Suprapubic skin (tissue), 4 donors: ENCODE measurements around the gene PTGES. TPM values are rescaled to one million over a fixed set of nuclear protein-coding genes. Genes with fewer than 3 reads are reported as not detected.

Source experiments
- DNase-seq, 2 donors: peaks; one replicate each; pipeline ENCODE4 v3.0.0-alpha.2; 2019; ENCODE audit warnings: low spot score in 2 of 2
- H3K27ac ChIP-seq: fragments of 200-600 bp; sonication (generic); one replicate; pipeline ENCODE4 v1.5.1; 2019
- H3K27me3 ChIP-seq: fragments of 200-600 bp; sonication (generic); one replicate; pipeline ENCODE4 v1.5.1; 2019
- H3K36me3 ChIP-seq: fragments of 200-600 bp; sonication (generic); one replicate; pipeline ENCODE4 v1.5.1; 2019
- H3K4me1 ChIP-seq: fragments of 200-600 bp; sonication (generic); one replicate; pipeline ENCODE4 v1.5.1; 2019
- H3K4me3 ChIP-seq: fragments of 200-600 bp; sonication (generic); one replicate; pipeline ENCODE4 v1.5.1; 2019; ENCODE audit warnings: mild to moderate bottlenecking
- H3K9me3 ChIP-seq: fragments of 200-600 bp; sonication (generic); one replicate; pipeline ENCODE4 v1.5.1; 2019
- CTCF ChIP-seq, 2 donors: fragments of 200-600 bp in 1 of 2; fragments of 450-650 bp in 1 of 2; sonication (generic) in 1 of 2; IDR thresholded peaks; one replicate each; pipeline ENCODE4 v1.5.1; 2016 to 2019; ENCODE audit warnings: antibody characterized with exemption in 2 of 2, mild to moderate bottlenecking in 1 of 2, moderate library complexity in 1 of 2
- EP300 ChIP-seq: sonication (generic); formaldehyde crosslinking; IDR thresholded peaks from one replicate; pipeline ENCODE4 v1.6.1; 2017; ENCODE audit warnings: antibody characterized with exemption
- POLR2A ChIP-seq, 2 donors: fragments of 450-650 bp; IDR thresholded peaks; one replicate each; pipeline ENCODE4 v1.6.1; 2017; ENCODE audit warnings: antibody characterized with exemption in 2 of 2, mild to moderate bottlenecking in 2 of 2, moderate library complexity in 2 of 2
- POLR2AphosphoS5 ChIP-seq, 3 donors: sonication (generic); formaldehyde crosslinking; IDR thresholded peaks; one replicate each; pipeline ENCODE4 v1.6.1; 2017; ENCODE audit warnings: antibody characterized with exemption in 3 of 3
- WGBS: methylation state at CpG from one replicate; pipeline ENCODE4 v1.1.5; 2018; 5-methylcytosine and 5-hydroxymethylcytosine counted together
- total RNA-seq, 4 donors: library from RNA; depleted of rRNA; stranded (reverse); fragments of >200 nt; gene quantifications; one replicate each; pipeline ENCODE4 v1.1.0, GENCODE V29; 2016

Gene PTGES
- total RNA-seq, 4 donors from 2014 or later: 21.8 to 38.8 (median 24.0) TPM

GRCh38 chr9:129720181-129720864 is 32.5 kb downstream of the PTGES start:
- H3K4me3 ChIP-seq: no peak overlapping the region
- peaks cover 4% of the 10 kb centered on the region for H3K4me1 ChIP-seq
- peaks cover 17% of the 10 kb centered on the region for H3K36me3 ChIP-seq
- TF ChIP-seq CTCF (IDR thresholded peaks at IDR 0.05) (no peak), EP300 (no peak), POLR2A (IDR thresholded peaks at IDR 0.05) (no peak), POLR2AphosphoS5 (IDR thresholded peaks at IDR 0.05) (no peak)
- H3K27ac ChIP-seq: no peak overlapping the region
- no peaks in the 10 kb centered on the region for H3K27me3 ChIP-seq
- DNase-seq: no peak
- 83% methylated on average over 30 of the region's 31 CpGs for WGBS
- H3K9me3 ChIP-seq: no peaks in the 10 kb centered on the region

- WGBS: 82% methylated on average over 37 of the region's 38 CpGs
- no peak for DNase-seq
- no peaks in the 10 kb centered on the region for H3K27me3 ChIP-seq
- H3K9me3 ChIP-seq: no peaks in the 10 kb centered on the region
- peaks cover 17% of the 10 kb centered on the region for H3K36me3 ChIP-seq
- H3K4me1 ChIP-seq: peaks cover 12% of the 10 kb centered on the region
- TF ChIP-seq POLR2A (IDR thresholded peaks at IDR 0.05): no peak
- TF ChIP-seq CTCF (IDR thresholded peaks at IDR 0.05): no peak
- no peak for TF ChIP-seq EP300
- TF ChIP-seq POLR2AphosphoS5 (IDR thresholded peaks at IDR 0.05): no peak
- H3K27ac ChIP-seq: no peak overlapping the region
- no peak overlapping the region for H3K4me3 ChIP-seq
Measured at GRCh38 chr9:129719135-129719534, 33.7 kb downstream of the PTGES start.

GRCh38 chr9:129718647-129719046 is 34.2 kb downstream of the PTGES start:
- DNase-seq: no peak
- no peaks in the 10 kb centered on the region for H3K9me3 ChIP-seq
- TF ChIP-seq EP300 (no peak), CTCF (IDR thresholded peaks at IDR 0.05) (no peak), POLR2A (IDR thresholded peaks at IDR 0.05) (no peak), POLR2AphosphoS5 (IDR thresholded peaks at IDR 0.05) (no peak)
- no peaks in the 10 kb centered on the region for H3K27me3 ChIP-seq
- WGBS: 64% methylated on average over 4 of the region's 5 CpGs
- H3K4me3 ChIP-seq: no peak overlapping the region
- peaks cover 17% of the 10 kb centered on the region for H3K4me1 ChIP-seq
- H3K27ac ChIP-seq: no peak overlapping the region
- peaks cover 17% of the 10 kb centered on the region for H3K36me3 ChIP-seq

- no peaks in the 10 kb centered on the region for H3K27me3 ChIP-seq
- H3K9me3 ChIP-seq: no peaks in the 10 kb centered on the region
- no peak for TF ChIP-seq POLR2A (IDR thresholded peaks at IDR 0.05)
- TF ChIP-seq EP300: no peak
- no peak for TF ChIP-seq CTCF (IDR thresholded peaks at IDR 0.05)
- no peak for TF ChIP-seq POLR2AphosphoS5 (IDR thresholded peaks at IDR 0.05)
- H3K27ac ChIP-seq: no peak overlapping the region
- 77% methylated on average over 5 of the region's 5 CpGs for WGBS
- no peak for DNase-seq
- H3K4me3 ChIP-seq: no peak overlapping the region
- H3K4me1 ChIP-seq: peaks cover 17% of the 10 kb centered on the region
- peaks cover 17% of the 10 kb centered on the region for H3K36me3 ChIP-seq
Measured at GRCh38 chr9:129717991-129718390, 34.9 kb downstream of the PTGES start.

GRCh38 chr9:129716091-129716490 is 36.8 kb downstream of the PTGES start:
- peaks cover 9% of the 10 kb centered on the region for H3K36me3 ChIP-seq
- H3K27me3 ChIP-seq: no peaks in the 10 kb centered on the region
- no peak overlapping the region for H3K4me3 ChIP-seq
- peaks cover 30% of the 10 kb centered on the region for H3K4me1 ChIP-seq
- TF ChIP-seq POLR2A (IDR thresholded peaks at IDR 0.05) (no peak), EP300 (no peak), POLR2AphosphoS5 (IDR thresholded peaks at IDR 0.05) (no peak), CTCF (IDR thresholded peaks at IDR 0.05) (no peak)
- no peak overlapping the region for H3K27ac ChIP-seq
- H3K9me3 ChIP-seq: no peaks in the 10 kb centered on the region
- DNase-seq: no peak
- 33% methylated on average over 5 of the region's 5 CpGs for WGBS
